Neural progenitor cell (in vitro differentiated cells): Measurements from ENCODE around the gene KIAA1549. TPM values are rescaled to one million over a fixed set of nuclear protein-coding genes. Genes with fewer than 3 reads are reported as not detected.
"Not testable (repeated sequence)": the region's sequence is repeated elsewhere in the genome, so short reads cannot be mapped to it uniquely, and the experiment has no call there.

Experiments used
- DNase-seq: peaks from one replicate; pipeline ENCODE4 v3.0.0-alpha.2; 2016; ENCODE audit warnings: low spot score
- H2AFZ ChIP-seq: fragments of 200-600 bp; sonication (generic); replicated peaks from 2 replicates; pipeline ENCODE4 v1.6.1; 2016; ENCODE audit warnings: antibody characterized with exemption
- H3F3A ChIP-seq: fragments of 200-600 bp; sonication (generic); 2 replicates; pipeline ENCODE4 v1.6.1; 2016; ENCODE audit warnings: antibody characterized with exemption, low read depth
- H3K27ac ChIP-seq: fragments of 200-600 bp; sonication (generic); 2 replicates; pipeline ENCODE4 v1.5.1; 2016; ENCODE audit warnings: mild to moderate bottlenecking
- H3K27me3 ChIP-seq: fragments of 200-600 bp; sonication (generic); 2 replicates; pipeline ENCODE4 v1.6.1; 2016; ENCODE audit warnings: mild to moderate bottlenecking, moderate library complexity
- H3K36me3 ChIP-seq: fragments of 200-600 bp; sonication (generic); 2 replicates; pipeline ENCODE4 v1.5.1; 2016
- H3K4me1 ChIP-seq: fragments of 200-600 bp; sonication (generic); 2 replicates; pipeline ENCODE4 v1.6.1; 2016; ENCODE audit warnings: mixed run types
- H3K4me2 ChIP-seq: fragments of 200-600 bp; sonication (generic); 2 replicates; pipeline ENCODE4 v1.6.1; 2016
- H3K4me3 ChIP-seq: fragments of 200-600 bp; sonication (generic); 2 replicates; pipeline ENCODE4 v1.5.1; 2016
- H3K79me2 ChIP-seq: fragments of 200-600 bp; sonication (generic); 2 replicates; pipeline ENCODE4 v1.6.1; 2016; ENCODE audit warnings: low read depth
- H3K9ac ChIP-seq: fragments of 200-600 bp; sonication (generic); 2 replicates; pipeline ENCODE4 v1.6.1; 2016
- H3K9me3 ChIP-seq: fragments of 200-600 bp; sonication (generic); 2 replicates; pipeline ENCODE4 v1.5.1; 2016; ENCODE audit warnings: low read depth
- H4K20me1 ChIP-seq: fragments of 200-600 bp; sonication (generic); 2 replicates; pipeline ENCODE4 v1.6.1; 2016; ENCODE audit warnings: low read depth
- H3K27ac Mint-ChIP-seq: 3 replicates; pipeline ENCODE4 v1.8.0; 2021; ENCODE audit warnings: mixed read lengths
- H3K27me3 Mint-ChIP-seq: 2 replicates; pipeline ENCODE4 v1.8.0; 2022; ENCODE audit warnings: low read depth, mild to moderate bottlenecking, inconsistent platforms, moderate library complexity, mixed read lengths; ENCODE audit not compliant: insufficient read depth
- H3K36me3 Mint-ChIP-seq: 3 replicates; pipeline ENCODE4 v1.8.0; 2021; ENCODE audit warnings: mixed read lengths
- H3K4me1 Mint-ChIP-seq: 3 replicates; pipeline ENCODE4 v1.8.0; 2021; ENCODE audit warnings: mixed read lengths
- H3K4me3 Mint-ChIP-seq: 3 replicates; pipeline ENCODE4 v1.8.0; 2021; ENCODE audit warnings: mild to moderate bottlenecking, moderate library complexity, mixed read lengths
- H3K9me3 Mint-ChIP-seq: 3 replicates; pipeline ENCODE4 v1.8.0; 2020; ENCODE audit warnings: mixed read lengths
- CTCF ChIP-seq: fragments of 200-600 bp; sonication (generic); IDR thresholded peaks from 2 replicates; pipeline ENCODE4 v1.5.1; 2017; ENCODE audit warnings: antibody characterized with exemption, mild to moderate bottlenecking
- EZH2 ChIP-seq: fragments of 200-600 bp; sonication (generic); IDR thresholded peaks from 2 replicates; pipeline ENCODE4 v1.6.1; 2017; ENCODE audit warnings: antibody characterized with exemption, mild to moderate bottlenecking, moderate library complexity
- EZH2phosphoT487 ChIP-seq: fragments of 200-600 bp; sonication (generic); IDR thresholded peaks from 2 replicates; pipeline ENCODE4 v1.6.1; 2017; ENCODE audit warnings: antibody characterized with exemption
- total RNA-seq: library from RNA; depleted of rRNA; stranded (reverse); fragments of >200 nt; gene quantifications from 2 replicates; pipeline ENCODE4 v1.2.3, GENCODE V29; 2015; ENCODE audit warnings: low replicate concordance

KIAA1549 gene
- total RNA-seq, 1 donor from 2014 or later: 4.8 TPM

- H4K20me1 ChIP-seq: no peaks in the 10 kb centered on the region
- Mint-ChIP-seq H3K36me3 (no peaks in the 10 kb centered on the region), H3K27ac (no peak overlapping the region), H3K27me3 (peaks cover 2% of the 10 kb centered on the region), H3K4me3 (no peak overlapping the region), H3K9me3 (no peaks in the 10 kb centered on the region), H3K4me1 (no peaks in the 10 kb centered on the region)
- H3K27ac ChIP-seq: no peak overlapping the region
- no peaks in the 10 kb centered on the region for H3K4me1 ChIP-seq
- H3K27me3 ChIP-seq: no peaks in the 10 kb centered on the region
- no peak overlapping the region for H3K4me3 ChIP-seq
- no peaks in the 10 kb centered on the region for H3K36me3 ChIP-seq
- no peaks in the 10 kb centered on the region for H3K9me3 ChIP-seq
- H3K9ac ChIP-seq: no peak overlapping the region
- H3K79me2 ChIP-seq: no peaks in the 10 kb centered on the region
- no peak for DNase-seq
- H2AFZ ChIP-seq: no peak overlapping the region
- no peaks in the 10 kb centered on the region for H3F3A ChIP-seq
- TF ChIP-seq EZH2 (no peak), CTCF (no peak), EZH2phosphoT487 (no peak)
- no peak overlapping the region for H3K4me2 ChIP-seq
Measured at GRCh38 chr7:138813945-138814344, 167.2 kb downstream of the KIAA1549 start.

GRCh38 chr7:138811327-138811726 lies 169.9 kb downstream of the KIAA1549 start:
- not testable (repeated sequence) for H3K4me1 Mint-ChIP-seq, H3K36me3 Mint-ChIP-seq

GRCh38 chr7:138809346-138809745 lies 171.8 kb downstream of the KIAA1549 start:
- Mint-ChIP-seq H3K36me3 (no peaks in the 10 kb centered on the region), H3K27me3 (peaks cover 4% of the 10 kb centered on the region), H3K4me1 (no peaks in the 10 kb centered on the region), H3K9me3 (no peaks in the 10 kb centered on the region), H3K27ac (no peak overlapping the region), H3K4me3 (no peak overlapping the region)
- no peaks in the 10 kb centered on the region for H3K9me3 ChIP-seq
- DNase-seq: no peak
- H3K27me3 ChIP-seq: no peaks in the 10 kb centered on the region
- H3K4me2 ChIP-seq: no peak overlapping the region
- no peaks in the 10 kb centered on the region for H3K4me1 ChIP-seq
- no peaks in the 10 kb centered on the region for H3K36me3 ChIP-seq
- TF ChIP-seq EZH2phosphoT487 (no peak), EZH2 (no peak), CTCF (no peak)
- no peaks in the 10 kb centered on the region for H4K20me1 ChIP-seq
- no peak overlapping the region for H3K4me3 ChIP-seq
- H3K9ac ChIP-seq: no peak overlapping the region
- no peaks in the 10 kb centered on the region for H3K79me2 ChIP-seq
- H3F3A ChIP-seq: no peaks in the 10 kb centered on the region
- H2AFZ ChIP-seq: no peak overlapping the region
- H3K27ac ChIP-seq: no peak overlapping the region

More at GRCh38 chr7:138811327-138811726, 169.9 kb downstream of the KIAA1549 start:
- H3K36me3 ChIP-seq, H4K20me1 ChIP-seq, H3K27ac ChIP-seq, H3K9me3 Mint-ChIP-seq, H3K4me2 ChIP-seq, H3K27me3 ChIP-seq, H3K9me3 ChIP-seq, H3F3A ChIP-seq, H2AFZ ChIP-seq, DNase-seq, H3K27me3 Mint-ChIP-seq, H3K4me1 ChIP-seq, H3K9ac ChIP-seq, H3K4me3 Mint-ChIP-seq, H3K4me3 ChIP-seq, H3K27ac Mint-ChIP-seq, H3K79me2 ChIP-seq: not testable (repeated sequence)

GRCh38 chr7:138804618-138805017 lies 176.6 kb downstream of the KIAA1549 start:
- Mint-ChIP-seq H3K4me1 (no peaks in the 10 kb centered on the region), H3K27ac (no peak overlapping the region), H3K9me3 (no peaks in the 10 kb centered on the region), H3K36me3 (no peaks in the 10 kb centered on the region), H3K4me3 (no peak overlapping the region), H3K27me3 (peaks cover 5% of the 10 kb centered on the region)
- DNase-seq: no peak
- Histone ChIP-seq H3K27ac (no peak overlapping the region), H3K79me2 (no peaks in the 10 kb centered on the region), H3K9ac (no peak overlapping the region), H3K9me3 (no peaks in the 10 kb centered on the region), H2AFZ (no peak overlapping the region), H3F3A (no peaks in the 10 kb centered on the region), H3K27me3 (no peaks in the 10 kb centered on the region), H3K4me2 (no peak overlapping the region), H3K4me1 (no peaks in the 10 kb centered on the region), H3K4me3 (no peak overlapping the region), H4K20me1 (no peaks in the 10 kb centered on the region), H3K36me3 (no peaks in the 10 kb centered on the region)
- no peak for TF ChIP-seq CTCF
- TF ChIP-seq EZH2: no peak
- TF ChIP-seq EZH2phosphoT487: no peak
